NCI-H2171 (cell line): ENCODE measurements around the gene NR1H3.

Experiments used
- DNase-seq: peaks from one replicate; lab custom pipeline; 2025; lab: John Stamatoyannopoulos, UW

The NR1H3 gene

DNA sequence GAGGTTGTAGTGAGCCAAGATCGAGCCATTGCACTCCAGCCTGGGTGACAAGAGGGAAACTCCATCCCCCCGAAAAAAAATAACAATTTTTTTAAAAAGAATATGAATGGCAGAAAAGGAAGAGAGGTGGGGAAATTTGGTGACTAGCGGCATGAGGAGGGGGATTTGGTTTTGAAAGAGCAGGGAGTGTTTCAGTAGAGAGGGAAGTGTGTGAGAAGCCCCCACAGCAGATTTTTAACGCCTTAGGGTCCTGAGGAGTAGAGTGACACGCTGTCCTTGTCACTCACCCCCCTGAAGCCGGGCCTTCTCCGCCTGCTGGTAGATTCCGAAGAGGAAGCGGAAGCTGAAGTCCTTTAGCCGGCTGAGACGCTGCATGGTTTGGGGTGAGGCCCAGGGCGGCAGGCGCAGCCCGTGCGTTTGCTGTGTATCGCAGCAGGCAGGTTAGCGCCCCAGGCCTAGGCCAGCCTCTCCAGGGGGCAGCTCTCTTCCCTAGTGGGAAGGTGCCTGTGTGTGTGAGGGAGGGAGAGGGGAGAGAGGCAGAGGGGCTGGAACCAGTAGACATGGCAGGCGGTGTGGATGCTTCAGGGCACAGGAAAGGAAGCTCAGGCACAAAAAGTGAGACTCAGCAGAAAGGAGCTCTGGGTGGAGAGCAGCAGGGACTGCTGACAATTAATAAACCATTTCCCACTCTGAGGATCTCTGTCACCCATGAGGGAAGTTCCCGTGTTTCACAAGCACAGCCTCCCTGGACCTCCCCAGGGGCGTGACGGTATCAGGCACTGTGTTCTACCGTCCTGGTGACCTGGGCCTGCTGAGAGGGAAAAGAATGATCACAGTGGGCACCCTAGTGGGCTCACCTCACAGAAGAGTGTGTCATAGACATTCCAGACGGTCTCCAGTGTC lies 13.1 kb upstream of the NR1H3 start:
- no peak for DNase-seq

DNA sequence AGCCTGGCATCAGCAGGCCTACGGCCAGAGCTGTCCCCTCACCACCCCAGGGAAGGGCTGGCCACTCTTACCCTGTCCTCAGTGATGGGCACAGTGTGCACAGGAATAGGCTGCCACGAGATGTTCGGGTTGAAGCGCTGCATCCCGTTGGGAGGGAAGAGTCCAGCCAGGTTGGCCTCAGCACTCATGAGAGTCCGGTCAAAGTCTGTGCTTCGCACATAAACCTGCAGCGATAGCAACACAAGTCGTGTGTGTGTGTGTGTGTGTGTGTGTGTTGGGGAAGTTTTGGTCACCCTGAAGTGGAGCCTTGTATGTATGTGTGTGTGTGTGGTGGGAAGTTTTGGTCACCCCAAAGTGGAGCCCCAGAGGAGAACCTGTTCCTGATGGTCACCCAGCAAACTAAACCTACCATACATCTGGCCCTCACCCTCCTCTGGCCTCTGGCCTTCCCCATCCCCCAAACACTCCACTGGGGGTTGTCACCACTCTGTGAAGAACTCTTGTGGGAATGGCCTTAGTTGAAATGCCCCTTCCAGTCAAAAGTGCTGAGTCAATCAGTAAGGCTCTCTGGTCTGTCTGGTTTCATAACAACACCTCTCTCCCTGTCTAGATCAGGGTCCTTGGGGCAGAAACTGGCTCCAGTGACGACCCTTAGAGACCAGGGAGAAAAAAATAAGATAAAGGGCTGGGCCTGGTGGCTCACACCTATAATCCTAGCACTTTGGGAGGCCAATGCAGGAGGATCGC lies 12.0 kb upstream of the NR1H3 start:
- no peak for DNase-seq

DNA sequence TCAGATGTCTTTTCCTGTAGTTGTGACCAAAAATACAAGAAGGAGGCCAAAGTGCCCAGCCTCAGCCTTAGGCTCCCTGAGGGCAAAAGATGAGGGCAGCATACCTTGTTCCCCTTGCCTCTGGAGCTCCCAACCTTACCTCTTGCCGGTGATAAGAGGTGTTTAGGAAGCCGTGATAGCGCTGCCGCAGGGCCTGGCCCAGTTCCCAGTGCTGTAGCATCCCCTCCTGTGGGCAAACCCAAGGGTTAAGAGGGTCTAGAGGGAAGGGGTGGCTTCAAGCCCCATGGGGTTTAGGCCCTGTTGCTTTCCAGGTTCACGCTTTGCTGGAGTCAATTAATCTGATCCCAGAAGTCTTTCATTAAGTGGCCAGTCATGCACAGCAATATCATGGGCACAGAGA lies 10.3 kb upstream of the NR1H3 start:
- no peak for DNase-seq

DNA sequence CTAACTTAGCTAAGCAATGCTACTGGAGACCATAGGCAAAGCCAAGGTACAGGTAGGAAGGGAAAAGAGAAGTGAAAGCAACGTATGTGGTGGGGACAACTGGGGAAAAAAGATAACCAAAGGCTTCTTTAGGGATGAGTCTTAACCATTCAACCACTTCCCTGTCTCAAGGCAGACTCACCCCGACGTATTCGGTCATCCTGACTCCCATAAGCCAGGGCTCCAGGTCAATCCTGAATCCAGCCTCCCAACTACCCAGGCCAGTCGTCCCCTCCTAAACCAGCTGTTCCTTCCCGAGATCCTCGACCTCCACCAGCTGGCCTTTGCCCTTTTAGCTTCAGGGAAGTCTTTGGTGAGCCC lies 9.5 kb upstream of the NR1H3 start:
- no peak for DNase-seq

DNA sequence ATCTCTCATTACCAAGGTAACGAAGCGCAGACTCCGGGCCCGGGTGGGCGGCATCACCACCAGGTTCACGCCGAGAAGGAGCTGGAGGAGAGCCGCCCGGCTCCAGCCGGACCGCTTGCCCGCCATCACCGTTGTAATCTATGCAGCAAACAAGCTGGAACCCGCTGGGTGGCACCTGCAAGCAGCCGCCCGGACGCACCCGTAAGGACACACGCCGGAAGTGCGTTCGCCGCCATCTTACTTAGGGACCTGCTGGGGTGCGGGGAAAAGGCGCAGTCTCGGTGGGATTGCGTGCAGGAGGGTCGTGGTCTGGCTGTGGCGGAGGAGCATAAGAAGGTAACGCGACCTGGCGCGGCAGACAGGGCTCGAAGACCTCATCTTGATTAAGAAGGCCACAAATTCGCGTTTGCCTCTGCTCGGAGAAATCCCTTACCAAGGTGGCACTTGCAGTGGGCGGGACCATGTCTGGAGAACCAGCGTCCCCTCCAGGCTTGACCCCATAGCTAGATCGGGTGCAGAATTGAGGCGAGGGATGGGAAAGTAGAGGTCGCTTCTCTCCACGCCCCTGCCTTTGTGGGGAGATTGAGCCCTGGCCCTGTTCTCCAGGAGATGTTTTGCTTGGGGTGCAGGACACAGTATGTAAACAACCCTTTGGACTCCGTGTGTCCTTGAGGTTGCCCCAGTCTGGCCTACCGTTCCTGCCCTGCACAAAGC lies 9.0 kb upstream of the NR1H3 start, which contains the start of gene ACP2:
TSS of gene ACP2 (minus strand) at position 151 of the 714 bp plus-strand sequence. CDS start at position 126, 25 bp downstream.
- DNase-seq = peak; percentile 91

DNA sequence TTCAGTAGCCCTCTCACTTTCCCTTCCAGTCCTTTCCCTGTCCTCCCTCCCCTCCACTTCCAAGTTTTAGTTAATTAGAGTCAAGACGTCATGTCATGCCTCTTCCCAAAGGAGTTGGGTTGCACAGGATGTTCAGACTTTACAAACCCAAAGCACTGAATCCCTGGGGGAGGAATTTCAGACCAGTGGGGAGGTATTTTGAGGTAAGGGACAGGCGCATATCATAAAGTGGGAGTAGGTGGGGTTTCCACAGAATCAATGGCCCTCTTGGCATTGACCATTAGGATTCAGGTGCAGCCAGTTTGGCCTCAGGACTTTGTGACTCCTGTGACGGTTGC lies 8.4 kb upstream of the NR1H3 start:
- no peak for DNase-seq

DNA sequence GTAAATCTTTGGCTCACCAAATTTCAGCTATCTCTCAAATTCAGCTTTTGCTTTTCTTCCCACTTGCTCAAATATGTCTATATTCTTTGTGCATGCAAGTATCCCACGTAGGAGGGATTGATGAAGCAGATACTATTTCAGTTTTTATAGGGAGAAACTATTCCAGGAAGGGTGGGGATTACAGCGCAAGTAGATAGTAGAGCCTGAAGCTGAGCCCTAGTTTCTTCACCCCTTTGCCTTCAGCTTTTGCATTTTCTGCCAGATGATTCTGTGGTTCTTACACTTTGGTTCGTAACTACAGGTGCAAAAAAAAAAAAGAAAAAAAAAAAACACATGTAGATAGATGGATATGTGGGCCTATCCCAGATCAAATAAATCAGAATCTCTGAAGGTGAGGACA lies 6.0 kb upstream of the NR1H3 start:
- DNase-seq = no peak

DNA sequence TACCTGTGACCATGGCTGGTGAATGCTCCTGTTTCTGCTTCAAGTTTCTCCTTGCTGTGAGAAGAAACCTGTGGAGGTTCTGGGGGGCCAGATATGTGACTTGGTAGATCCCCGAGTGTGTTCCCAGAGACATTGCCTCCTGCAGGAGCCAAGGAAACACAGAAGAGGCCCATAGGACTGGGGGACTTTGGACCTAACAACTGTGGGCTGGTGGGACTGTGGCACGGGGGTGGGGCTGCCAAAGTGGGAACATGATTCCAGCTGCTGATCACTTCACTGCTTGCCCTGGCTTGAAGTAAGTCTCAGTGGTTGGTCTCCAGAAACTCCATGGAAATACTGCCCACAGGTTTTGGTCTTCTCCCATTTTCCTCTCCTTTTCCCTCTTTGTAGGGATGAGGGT lies 4.1 kb upstream of the NR1H3 start:
- DNase-seq = no peak

DNA sequence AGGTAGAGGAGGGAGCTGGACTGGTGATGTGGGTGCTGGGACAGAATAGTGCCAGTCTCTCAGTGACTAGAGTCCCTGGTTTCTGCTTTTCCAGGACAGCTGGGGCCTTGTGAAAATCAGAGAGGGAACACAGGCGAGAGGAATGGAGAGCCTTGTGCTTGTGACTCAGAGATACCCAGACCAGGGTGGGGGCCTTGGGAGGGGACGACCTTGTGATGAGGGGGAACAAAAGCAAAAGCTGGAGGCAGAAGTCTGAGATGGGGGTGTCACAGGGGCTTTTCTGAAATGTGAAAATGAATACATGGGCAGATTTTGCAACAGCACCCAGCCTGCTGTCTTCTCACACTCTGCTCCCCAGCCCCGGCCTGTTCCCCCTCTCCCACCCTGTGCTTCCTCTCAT lies 3.4 kb upstream of the NR1H3 start:
- no peak for DNase-seq

DNA sequence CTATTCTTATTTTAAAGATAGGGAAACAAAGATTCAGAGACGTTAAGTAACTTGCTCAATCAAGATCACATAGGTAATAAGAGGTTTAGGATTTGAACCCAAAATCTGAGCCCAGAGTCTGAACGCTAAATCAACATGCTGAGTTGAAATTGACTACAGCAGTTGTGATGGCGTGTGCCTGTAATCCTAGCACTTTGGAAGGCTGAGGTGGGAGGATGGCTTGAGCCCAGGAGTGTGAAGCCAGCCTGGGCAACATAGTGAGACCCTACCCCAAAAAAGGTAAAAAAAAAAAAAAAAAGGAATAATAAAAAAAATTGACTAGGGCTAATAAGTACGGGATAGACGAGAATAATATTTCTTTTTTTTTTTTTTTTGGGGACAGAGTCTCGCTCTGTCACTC lies 1.4 kb upstream of the NR1H3 start:
- no peak for DNase-seq

DNA sequence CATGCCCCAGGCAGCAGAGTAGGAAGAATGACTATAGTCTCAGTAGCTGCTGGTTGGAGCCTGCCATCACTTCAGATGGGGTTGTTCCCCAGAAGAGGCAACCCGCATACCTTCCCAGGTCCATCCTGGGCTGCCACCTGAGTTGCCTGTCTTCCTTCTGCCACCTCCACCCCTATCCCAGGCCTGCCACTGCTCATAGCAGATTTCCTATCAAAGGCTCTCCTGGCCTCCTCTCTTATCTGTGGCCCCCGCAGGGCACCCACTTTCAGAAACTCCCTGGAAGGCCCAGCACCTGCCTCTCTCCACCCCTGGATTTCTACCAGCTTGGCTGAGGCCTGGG lies 649 bp upstream of the NR1H3 start:
- no peak for DNase-seq

DNA sequence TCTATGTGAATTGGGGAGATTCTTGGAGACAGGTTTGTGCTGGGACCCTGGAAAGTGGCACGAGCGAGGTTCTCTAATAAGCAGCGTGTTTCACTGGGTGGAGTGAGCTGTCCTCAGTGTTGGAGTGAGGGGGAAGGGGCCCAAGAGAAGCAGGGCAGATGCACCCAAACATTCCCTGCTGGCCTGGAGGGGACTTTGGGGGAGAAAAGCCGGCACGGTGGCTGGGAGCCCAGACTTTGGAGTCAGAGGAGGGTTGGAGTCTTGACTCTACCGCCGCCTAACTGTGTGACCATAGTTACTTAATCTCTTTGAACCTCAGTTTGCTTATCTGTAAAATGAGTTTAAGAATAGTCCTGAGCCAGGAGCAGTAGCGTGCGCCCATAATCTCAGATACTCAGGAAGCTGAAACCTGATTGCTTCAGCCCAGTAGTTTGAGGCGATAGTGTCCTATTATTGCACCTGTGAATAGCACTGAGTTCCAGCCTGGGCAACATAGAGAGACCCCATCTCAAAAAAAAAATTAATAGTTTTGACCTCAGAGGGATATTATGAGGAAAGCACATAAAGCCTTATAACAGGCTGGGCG lies 614 bp downstream of the NR1H3 start:
- DNase-seq = no peak

DNA sequence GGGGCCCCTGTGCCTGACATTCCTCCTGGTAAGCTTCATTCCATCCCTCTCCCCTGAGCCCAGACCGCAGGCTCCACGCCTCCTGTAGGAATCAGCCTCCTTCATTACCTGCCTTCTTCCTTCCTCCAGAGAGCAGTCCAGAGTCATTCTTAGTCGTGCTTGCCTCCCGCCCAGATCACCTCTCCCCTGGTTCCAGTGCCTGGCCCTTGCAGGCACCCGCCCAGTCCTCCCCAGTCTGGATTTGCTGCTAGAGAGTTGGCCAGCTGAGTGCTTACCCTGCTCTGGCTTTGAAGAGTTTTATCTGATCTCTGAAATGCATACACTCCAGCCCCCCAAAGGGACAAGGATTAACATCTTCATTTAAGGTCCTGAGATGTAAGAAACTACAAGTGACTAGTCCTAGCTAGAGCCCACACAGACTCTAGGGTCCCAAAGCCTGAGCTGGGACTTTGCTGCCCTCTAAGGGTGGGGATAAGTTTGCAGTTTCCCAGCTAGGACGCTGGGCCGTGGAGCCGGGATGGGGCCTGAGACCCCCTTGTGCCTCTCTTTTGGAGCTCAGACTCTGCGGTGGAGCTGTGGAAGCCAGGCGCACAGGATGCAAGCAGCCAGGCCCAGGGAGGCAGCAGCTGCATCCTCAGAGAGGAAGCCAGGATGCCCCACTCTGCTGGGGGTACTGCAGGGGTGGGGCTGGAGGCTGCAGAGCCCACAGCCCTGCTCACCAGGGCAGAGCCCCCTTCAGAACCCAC lies 1.6 kb downstream of the NR1H3 start:
- no peak for DNase-seq

DNA sequence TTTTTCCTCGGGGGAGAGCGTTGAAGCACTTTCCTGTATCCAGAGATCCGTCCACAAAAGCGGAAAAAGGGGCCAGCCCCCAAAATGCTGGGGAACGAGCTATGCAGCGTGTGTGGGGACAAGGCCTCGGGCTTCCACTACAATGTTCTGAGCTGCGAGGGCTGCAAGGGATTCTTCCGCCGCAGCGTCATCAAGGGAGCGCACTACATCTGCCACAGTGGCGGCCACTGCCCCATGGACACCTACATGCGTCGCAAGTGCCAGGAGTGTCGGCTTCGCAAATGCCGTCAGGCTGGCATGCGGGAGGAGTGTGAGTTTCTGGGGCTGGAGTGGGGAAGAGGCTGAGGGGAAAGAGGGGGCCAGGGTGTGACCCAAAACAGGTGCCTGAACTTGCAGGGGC lies 2.6 kb downstream of the NR1H3 start:
- no peak for DNase-seq

DNA sequence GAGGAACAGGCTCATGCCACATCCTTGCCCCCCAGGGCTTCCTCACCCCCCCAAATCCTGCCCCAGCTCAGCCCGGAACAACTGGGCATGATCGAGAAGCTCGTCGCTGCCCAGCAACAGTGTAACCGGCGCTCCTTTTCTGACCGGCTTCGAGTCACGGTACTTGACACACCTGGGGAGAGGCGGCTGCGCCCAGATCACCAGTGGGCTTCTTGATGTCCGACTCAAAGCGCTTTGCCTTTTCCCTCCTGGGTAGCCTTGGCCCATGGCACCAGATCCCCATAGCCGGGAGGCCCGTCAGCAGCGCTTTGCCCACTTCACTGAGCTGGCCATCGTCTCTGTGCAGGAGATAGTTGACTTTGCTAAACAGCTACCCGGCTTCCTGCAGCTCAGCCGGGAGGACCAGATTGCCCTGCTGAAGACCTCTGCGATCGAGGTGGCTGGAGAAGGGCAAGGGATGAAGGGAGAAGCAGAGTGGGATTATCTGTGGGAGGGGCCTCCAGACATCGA lies 3.5 kb downstream of the NR1H3 start:
- DNase-seq = no peak

DNA sequence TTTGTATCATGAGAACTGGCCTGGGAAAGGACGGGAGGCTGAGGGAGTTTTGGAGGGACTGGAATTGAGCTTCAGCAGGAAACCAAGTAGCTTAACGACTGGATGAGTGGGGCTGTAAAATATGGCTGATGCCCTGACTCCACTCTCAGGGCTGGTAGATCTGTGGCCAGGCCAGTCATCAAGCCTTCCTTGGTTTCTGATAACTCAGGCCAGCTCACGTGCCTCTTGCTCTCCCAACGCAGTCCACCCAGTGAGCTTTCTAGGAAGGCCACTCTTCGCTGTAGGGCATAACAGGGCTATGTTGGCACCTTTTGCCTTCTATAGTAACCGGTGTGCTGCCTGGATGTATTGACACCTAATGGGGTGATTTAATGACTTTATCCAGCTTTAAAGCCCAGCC lies 6.3 kb downstream of the NR1H3 start:
- DNase-seq = no peak

DNA sequence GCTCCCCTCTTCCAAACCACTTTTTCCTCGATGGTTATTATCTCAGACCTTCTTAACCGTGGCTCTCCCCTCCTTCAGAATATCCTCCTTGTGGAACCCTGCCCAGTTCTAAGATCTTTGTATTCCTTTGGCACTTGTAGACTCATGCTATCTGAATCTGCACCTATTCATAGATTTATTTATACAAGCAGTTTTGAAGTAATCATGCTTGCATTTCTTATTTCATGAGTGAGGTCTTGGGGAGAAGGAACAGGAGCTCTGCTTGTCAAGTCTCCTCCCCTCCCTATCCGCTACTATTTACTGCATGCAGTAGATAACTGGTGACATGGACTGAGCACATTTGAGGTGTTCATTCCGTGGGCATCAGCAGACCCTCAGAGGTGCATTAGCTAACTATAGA lies 6.7 kb downstream of the NR1H3 start:
- no peak for DNase-seq

DNA sequence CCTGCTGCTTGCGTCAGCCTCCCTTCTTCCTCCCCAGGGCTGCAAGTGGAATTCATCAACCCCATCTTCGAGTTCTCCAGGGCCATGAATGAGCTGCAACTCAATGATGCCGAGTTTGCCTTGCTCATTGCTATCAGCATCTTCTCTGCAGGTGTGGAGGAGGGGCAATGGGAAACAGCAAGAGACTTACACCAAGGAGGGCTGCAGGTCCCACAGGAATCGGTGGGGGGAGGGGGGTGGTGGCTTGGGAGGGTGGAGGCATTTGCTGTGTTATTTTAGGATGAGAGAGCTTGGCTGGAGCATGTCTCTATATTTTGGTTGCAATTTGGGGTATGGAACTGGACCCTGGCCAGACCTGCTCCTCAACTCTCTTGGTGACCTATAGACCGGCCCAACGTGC lies 10.1 kb downstream of the NR1H3 start:
- DNase-seq = no peak

DNA sequence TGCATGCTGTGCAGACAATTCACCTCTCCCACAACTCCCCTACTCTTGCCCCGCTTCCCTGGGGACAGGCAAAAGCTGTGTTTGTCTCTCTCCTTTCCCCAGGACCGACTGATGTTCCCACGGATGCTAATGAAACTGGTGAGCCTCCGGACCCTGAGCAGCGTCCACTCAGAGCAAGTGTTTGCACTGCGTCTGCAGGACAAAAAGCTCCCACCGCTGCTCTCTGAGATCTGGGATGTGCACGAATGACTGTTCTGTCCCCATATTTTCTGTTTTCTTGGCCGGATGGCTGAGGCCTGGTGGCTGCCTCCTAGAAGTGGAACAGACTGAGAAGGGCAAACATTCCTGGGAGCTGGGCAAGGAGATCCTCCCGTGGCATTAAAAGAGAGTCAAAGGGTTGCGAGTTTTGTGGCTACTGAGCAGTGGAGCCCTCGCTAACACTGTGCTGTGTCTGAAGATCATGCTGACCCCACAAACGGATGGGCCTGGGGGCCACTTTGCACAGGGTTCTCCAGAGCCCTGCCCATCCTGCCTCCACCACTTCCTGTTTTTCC lies 10.7 kb downstream of the NR1H3 start:
- no peak for DNase-seq

DNA sequence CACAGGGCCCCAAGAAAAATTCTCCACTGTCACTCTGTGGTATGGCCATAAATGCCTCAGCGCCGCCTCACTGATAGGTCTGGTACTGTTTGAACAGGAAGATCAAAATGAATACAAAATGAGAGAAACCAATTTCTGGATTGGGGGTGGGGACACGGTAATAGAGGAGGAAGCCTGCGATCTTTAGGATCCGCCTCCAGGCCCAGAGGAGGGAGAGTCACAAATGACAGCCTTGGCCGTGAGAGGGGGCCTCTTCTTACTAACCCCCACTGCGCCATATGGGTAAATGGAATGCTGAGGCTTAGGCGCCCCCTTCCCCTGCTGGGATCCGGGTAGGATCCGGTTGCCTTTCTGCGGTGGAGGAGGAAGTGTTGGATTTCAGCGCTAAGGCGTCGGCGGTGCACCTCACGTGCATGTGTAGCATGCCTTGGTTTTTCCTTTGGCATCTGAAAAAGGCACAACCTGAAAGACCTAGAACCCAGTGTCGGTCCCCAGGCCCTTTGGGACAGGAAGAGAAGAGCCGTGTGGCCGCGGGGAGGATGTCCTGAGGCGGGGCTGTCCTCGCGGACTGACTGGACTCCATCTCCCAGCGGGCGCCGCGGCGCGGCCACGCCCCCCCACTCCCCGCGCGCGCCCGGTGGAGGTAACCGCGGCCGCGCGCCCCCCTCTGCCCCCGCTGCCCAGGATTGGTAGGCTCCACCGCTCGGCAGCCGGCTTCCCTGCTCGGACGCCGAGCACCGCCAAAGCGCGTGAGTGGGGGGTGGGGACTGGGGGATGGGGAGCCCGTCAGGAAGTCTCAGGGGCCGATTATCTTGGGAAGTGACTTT lies 11.4 kb downstream of the NR1H3 start:
- peak; percentile 86 for DNase-seq
